Adrenal gland (tissue), 5 donors: Measurements from ENCODE around the gene TCP10L.
"Not testable (repeated sequence)": the region's sequence is repeated elsewhere in the genome, so short reads cannot be mapped to it uniquely, and the experiment has no call there.

ENCODE experiments used
- CTCF ChIP-seq, 6 experiments: fragments of 450-650 bp in 4 of 6; fragments of 200-600 bp in 2 of 6; sonication (generic) in 1 of 6; IDR thresholded peaks; 1 replicate in 5 of 6; 2 replicates in 1 of 6; pipeline versions ENCODE4 v1.5.1 to v1.8.0; 2016 to 2021; ENCODE audit warnings: antibody characterized with exemption in 6 of 6, mild to moderate bottlenecking in 2 of 6, moderate library complexity in 1 of 6
- POLR2A ChIP-seq, 2 donors: fragments of 450-650 bp; IDR thresholded peaks; one replicate each; pipeline ENCODE4 v1.6.1; 2017; ENCODE audit warnings: antibody characterized with exemption in 2 of 2, mild to moderate bottlenecking in 2 of 2, moderate library complexity in 1 of 2
- donor health status: DM: no; HTN: no; CAD: no.

GRCh38 chr21:32610940-32611339 is 25.6 kb upstream of the TCP10L start:
- not testable (repeated sequence) for TF ChIP-seq CTCF, POLR2A (IDR thresholded peaks at IDR 0.05)
